H1 (cell line): Measurements from ENCODE around the gene PRAMEF12. TPM values are rescaled to one million over a fixed set of nuclear protein-coding genes. Genes with fewer than 3 reads are reported as not detected.

Source experiments
- CEBPB ChIP-seq: IDR thresholded peaks from 2 replicates; pipeline ENCODE4 v1.6.1; 2012; ENCODE audit warnings: low read depth, low read length
- CHD1 ChIP-seq: IDR thresholded peaks from 2 replicates; pipeline ENCODE4 v1.6.1; 2012; ENCODE audit warnings: low read depth, low read length, improper control_type of control experiment
- CHD7 ChIP-seq: fragments of 300-600 bp; sonication (generic); IDR thresholded peaks from 2 replicates; pipeline ENCODE4 v1.7.1; 2012; ENCODE audit warnings: low read length, moderate library complexity, mild to moderate bottlenecking, inconsistent platforms; ENCODE audit not compliant: insufficient replicate concordance
- GTF2F1 ChIP-seq: IDR thresholded peaks from 2 replicates; pipeline ENCODE4 v1.6.1; 2012; ENCODE audit warnings: low read depth, low read length, improper control_type of control experiment, borderline replicate concordance
- POLR2AphosphoS5 ChIP-seq: IDR thresholded peaks from 2 replicates; pipeline ENCODE4 v1.6.1; 2011; ENCODE audit warnings: low read depth, low read length
- TEAD4 ChIP-seq: IDR thresholded peaks from 2 replicates; pipeline ENCODE4 v1.6.1; 2012; ENCODE audit warnings: low read depth, low read length, inconsistent platforms, mixed read lengths
- polyA plus RNA-seq, 7 experiments: library from polyadenylated mRNA; depleted of rRNA in 3 of 7; stranded (reverse) in 5 of 7; unstranded in 2 of 7; fragments of >200 nt in 5 of 7; fragments of 200-250 nt in 2 of 7; gene quantifications; 1 replicate in 5 of 7; 2 replicates in 1 of 7; 4 replicates in 1 of 7; pipeline versions ENCODE4 v1.2.1 to v1.2.3, GENCODE V29; 2011 to 2013; ENCODE audit warnings: missing spikeins in 2 of 7, mixed read lengths in 2 of 7
- total RNA-seq: library from RNA; stranded (reverse); fragmentation: NEBNext Ultra II Directional; extraction: Animal tissue kit (Norgen Biotek cat#: 25700); gene quantifications from 2 replicates; pipeline ENCODE4 v1.2.1, GENCODE V29; 2021

The PRAMEF12 gene
- total and polyA plus RNA-seq, 2 of the 8 experiments (the other 6 are each of a cell fraction or from before 2014, with no cell fraction given) = not detected

- no peak for TF ChIP-seq CHD7
- TF ChIP-seq CHD1 = no peak
- TF ChIP-seq TEAD4 = no peak
- no peak for TF ChIP-seq POLR2AphosphoS5
- no peak for TF ChIP-seq GTF2F1
- no peak for TF ChIP-seq CEBPB
- TF ChIP-seq, all 59 proteins: peak for 0
Measured at GRCh38 chr1:12778061-12778460, 4.5 kb downstream of the PRAMEF12 start (continued).
